ENCODE data around the gene TSPOAP1.

Gene TSPOAP1

DNA sequence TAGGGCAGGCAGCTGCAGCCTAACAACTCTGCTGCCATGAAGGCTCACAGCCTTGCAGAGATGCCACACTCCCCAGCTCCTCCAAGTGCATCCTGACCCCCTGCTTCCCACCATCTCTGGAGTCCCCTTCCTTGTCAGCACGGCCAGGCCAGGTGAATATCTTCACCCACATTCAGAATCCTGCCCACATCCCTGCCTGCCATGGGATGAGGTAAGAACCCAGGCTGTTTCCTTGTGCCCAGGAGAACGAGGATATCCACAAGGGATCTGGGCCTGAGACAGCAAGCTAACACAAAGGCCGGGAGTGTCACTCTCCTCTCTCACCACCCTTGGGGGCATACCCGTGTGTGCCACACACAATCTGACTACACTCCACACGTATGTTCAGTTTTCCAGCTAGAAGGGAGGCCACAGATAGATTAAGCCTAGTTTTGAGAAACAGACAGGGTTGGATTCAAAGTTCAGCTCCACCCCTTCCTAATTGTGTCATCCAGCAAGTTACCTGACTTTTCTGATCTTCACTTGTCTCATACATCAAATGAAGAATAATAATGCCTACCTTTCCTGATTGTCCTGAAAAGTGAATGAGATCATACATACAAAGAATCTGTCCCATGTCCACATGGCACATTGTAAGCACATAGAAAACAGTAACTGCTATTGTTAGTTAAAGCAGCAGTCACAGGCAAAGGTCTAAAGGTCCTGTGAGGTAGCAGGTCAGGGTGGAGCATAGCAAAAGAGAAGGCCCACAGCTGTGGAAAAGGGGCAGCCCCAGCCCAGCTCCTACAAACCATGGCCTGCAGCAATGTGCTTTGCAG is 40.8 kb upstream of the TSPOAP1 start:
- DNase-seq (ENCODE audit: low read depth in 1 of 2, low spot score in 1 of 2): no peak
- TF ChIP-seq JUND (IDR thresholded peaks at IDR 0.05; ENCODE audit: low read depth): no peak
- in situ Hi-C loops (cut with HindIII; ENCODE audit: low pct_unique_long_range_greater_than_20kb, low sequenced_read_pairs): no loop called here

- TF ChIP-seq JUND (IDR thresholded peaks at IDR 0.05; ENCODE audit: low read depth): no peak
- no peak for DNase-seq (ENCODE audit: low read depth in 1 of 2, low spot score in 1 of 2)
- in situ Hi-C loops (cut with HindIII; ENCODE audit: low pct_unique_long_range_greater_than_20kb, low sequenced_read_pairs): no loop called here
Measured at GRCh38 chr17:58368860-58369213, 40.2 kb upstream of the TSPOAP1 start.

DNA sequence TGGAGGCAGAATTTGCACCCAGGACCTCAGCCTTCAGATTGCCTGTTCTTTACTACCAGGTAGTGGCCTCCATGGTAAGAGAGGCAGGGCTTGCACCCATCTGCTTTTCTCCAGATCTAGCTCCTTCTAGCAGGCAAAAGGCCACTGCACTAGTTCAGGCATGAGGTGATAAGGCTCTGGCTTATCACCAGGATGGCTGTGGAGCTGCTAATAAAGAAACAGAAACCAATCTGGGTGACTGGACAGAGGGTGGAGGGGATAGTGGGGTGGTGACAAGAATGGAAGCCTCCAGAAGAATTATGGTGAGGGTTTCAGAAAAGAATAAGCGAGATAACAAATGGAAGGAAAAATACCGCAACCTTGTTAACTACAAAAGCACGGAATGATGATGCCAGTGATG is 38.9 kb upstream of the TSPOAP1 start:
- in situ Hi-C loops (cut with HindIII; ENCODE audit: low pct_unique_long_range_greater_than_20kb, low sequenced_read_pairs): no loop called here
- no peak for DNase-seq (ENCODE audit: low read depth in 1 of 2, low spot score in 1 of 2)
- TF ChIP-seq JUND (IDR thresholded peaks at IDR 0.05; ENCODE audit: low read depth): no peak

- in situ Hi-C loops (cut with HindIII; ENCODE audit: low pct_unique_long_range_greater_than_20kb, low sequenced_read_pairs): no loop called here
- DNase-seq (ENCODE audit: low read depth in 1 of 2, low spot score in 1 of 2): no peak
- TF ChIP-seq JUND (IDR thresholded peaks at IDR 0.05; ENCODE audit: low read depth): no peak
Measured at GRCh38 chr17:58365980-58366595, 37.5 kb upstream of the TSPOAP1 start.

GRCh38 chr17:58365185-58365979 is 36.8 kb upstream of the TSPOAP1 start:
- in situ Hi-C loops (cut with HindIII; ENCODE audit: low pct_unique_long_range_greater_than_20kb, low sequenced_read_pairs): no loop called here
- TF ChIP-seq JUND (IDR thresholded peaks at IDR 0.05; ENCODE audit: low read depth): no peak
- DNase-seq (ENCODE audit: low read depth in 1 of 2, low spot score in 1 of 2): no peak

DNA sequence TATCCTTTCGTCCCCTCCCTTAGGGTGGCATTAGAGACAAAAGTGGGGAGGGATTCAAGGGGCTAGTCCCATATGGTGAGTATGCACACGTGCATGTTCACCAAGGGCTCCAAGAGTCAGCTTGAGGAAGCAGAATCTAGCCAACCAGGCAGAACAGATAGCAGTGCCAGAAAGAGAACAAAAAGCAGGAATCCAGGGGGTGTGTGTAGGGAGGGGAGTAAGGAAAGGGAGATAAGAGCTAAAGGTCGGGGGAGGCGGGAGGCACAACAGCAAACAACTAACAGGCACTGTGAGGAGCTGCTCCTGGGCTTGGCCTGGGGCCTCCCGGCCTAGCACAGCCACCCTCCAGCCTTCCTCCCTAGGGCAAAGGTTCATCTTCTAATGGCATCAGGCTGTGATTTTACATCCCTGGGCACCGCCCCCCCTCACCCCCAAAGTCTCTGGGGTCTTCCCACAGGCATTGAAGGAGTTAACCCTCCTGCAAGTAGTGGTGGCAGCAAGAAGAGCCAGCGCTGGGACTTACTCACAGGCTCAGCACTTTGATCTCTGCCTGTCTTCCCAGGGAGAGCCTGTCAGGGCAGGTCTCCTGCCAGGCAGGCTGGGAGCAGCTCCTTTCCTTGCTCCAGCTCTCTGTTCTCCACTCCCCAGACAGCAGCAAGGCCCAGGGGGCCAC is 35.8 kb upstream of the TSPOAP1 start:
- no peak for DNase-seq (ENCODE audit: low read depth in 1 of 2, low spot score in 1 of 2)
- in situ Hi-C loops (cut with HindIII; ENCODE audit: low pct_unique_long_range_greater_than_20kb, low sequenced_read_pairs): no loop called here
- no peak for TF ChIP-seq JUND (IDR thresholded peaks at IDR 0.05; ENCODE audit: low read depth)

DNA sequence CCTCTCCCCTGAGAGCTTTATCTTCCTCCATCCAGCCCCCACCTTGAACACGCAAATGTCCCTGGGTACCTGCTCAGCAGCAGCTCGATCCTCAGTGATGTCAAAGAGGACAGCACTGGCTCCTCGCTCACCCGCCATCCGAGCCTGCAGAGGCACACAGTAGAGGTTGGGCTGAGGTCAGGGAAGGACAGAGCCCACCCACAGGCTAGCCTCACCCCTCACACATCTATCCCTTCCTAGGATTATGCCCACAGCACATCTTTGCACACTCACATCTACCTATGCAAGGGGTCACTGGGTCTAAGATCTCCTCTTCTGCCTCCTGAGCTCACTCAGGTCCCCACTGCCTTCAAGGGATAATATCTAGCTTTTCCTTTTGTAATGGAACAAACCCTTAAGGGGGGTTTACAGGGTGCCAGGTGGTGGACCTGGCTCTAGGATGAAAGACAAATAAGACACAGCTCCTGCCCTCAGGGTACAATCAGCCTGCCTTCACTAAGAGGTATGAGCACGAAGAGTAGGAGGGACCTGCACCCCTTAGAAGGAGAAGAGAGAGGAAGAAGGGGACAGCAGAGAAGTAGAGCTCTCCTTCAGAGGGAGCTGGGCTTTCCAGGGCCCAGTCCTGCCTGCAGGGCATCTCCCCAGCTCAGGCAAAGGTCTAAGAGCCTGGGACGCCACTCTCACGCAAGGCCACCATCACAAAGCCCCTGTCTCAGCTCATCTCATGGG is 35.0 kb upstream of the TSPOAP1 start:
- in situ Hi-C loops (cut with HindIII; ENCODE audit: low pct_unique_long_range_greater_than_20kb, low sequenced_read_pairs): no loop called here
- TF ChIP-seq JUND (IDR thresholded peaks at IDR 0.05; ENCODE audit: low read depth): no peak
- DNase-seq (ENCODE audit: low read depth in 1 of 2, low spot score in 1 of 2): no peak

- TF ChIP-seq JUND (IDR thresholded peaks at IDR 0.05; ENCODE audit: low read depth): no peak
- in situ Hi-C loops (cut with HindIII; ENCODE audit: low pct_unique_long_range_greater_than_20kb, low sequenced_read_pairs): no loop called here
- DNase-seq (ENCODE audit: low read depth in 1 of 2, low spot score in 1 of 2): no peak
Measured at GRCh38 chr17:58362368-58363014, 33.9 kb upstream of the TSPOAP1 start.

DNA sequence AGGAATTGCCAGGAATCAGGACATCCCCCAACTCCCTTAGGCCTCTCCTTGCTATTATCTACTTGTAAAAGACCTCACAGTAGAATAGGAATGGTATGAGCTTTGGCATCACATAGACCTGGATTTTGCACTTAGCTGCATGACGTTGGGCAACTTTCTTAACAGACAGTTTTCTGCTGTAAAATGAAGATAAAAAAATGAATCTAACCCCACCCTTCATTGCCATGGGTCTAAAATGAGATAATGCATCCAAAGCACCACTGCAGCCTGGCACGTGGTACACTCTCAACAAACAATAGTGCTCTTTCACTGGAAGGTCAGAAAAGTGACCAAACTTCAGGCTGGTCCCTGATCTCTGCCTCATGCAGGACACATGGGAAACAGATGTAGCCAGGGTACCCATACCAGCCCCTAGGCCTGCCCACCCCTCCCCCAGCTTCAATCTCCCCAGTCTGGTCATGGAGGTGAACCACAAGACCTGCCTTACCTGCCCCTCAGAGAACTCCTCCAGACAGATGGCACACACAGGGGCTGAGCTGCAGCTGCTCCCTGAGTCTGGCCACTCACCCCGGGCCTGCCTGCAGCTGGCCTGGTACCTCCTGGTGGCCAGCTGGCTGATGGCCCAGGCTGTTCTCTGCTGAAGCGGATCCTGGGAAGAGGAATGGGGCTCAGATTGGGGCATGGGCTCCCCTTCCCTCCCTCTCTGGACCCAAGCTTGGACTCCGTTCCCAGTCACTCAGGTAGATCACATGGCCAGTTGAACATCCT is 31.9 kb upstream of the TSPOAP1 start:
- DNase-seq (ENCODE audit: low read depth in 1 of 2, low spot score in 1 of 2): no peak
- no peak for TF ChIP-seq JUND (IDR thresholded peaks at IDR 0.05; ENCODE audit: low read depth)
- in situ Hi-C loops (cut with HindIII; ENCODE audit: low pct_unique_long_range_greater_than_20kb, low sequenced_read_pairs): no loop called here

- DNase-seq (ENCODE audit: low read depth in 1 of 2, low spot score in 1 of 2): no peak
- in situ Hi-C loops (cut with HindIII; ENCODE audit: low pct_unique_long_range_greater_than_20kb, low sequenced_read_pairs): no loop called here
- no peak for TF ChIP-seq JUND (IDR thresholded peaks at IDR 0.05; ENCODE audit: low read depth)
Measured at GRCh38 chr17:58358408-58359172, 30.0 kb upstream of the TSPOAP1 start.
